DMS 273 treated with DMSO at 0.1 percent for 48 hours (cell line): ENCODE measurements around the gene CRMP1.

ENCODE experiments used
- DNase-seq: peaks from one replicate; lab custom pipeline; 2025; lab: John Stamatoyannopoulos, UW

The CRMP1 gene

GRCh38 chr4:5888222-5889001 is 4.5 kb downstream of the CRMP1 start:
- no peak for DNase-seq

- no peak for DNase-seq
These were observed 5.3 kb downstream of the CRMP1 start for GRCh38 chr4:5887361-5888221.

- no peak for DNase-seq
These were observed 5.9 kb downstream of the CRMP1 start for GRCh38 chr4:5887011-5887360.

GRCh38 chr4:5885733-5886132 is 7.2 kb downstream of the CRMP1 start:
- DNase-seq: no peak

- no peak for DNase-seq
These were observed 8.1 kb downstream of the CRMP1 start for GRCh38 chr4:5884796-5885195.

GRCh38 chr4:5883916-5884315 is 9.0 kb downstream of the CRMP1 start:
- DNase-seq: no peak

GRCh38 chr4:5882947-5883346 is 9.9 kb downstream of the CRMP1 start:
- DNase-seq: no peak

- no peak for DNase-seq
These were observed 11.5 kb downstream of the CRMP1 start for GRCh38 chr4:5881340-5881739.

- no peak for DNase-seq
These were observed 14.5 kb downstream of the CRMP1 start for GRCh38 chr4:5878359-5878758.

- DNase-seq: no peak
These were observed 15.5 kb downstream of the CRMP1 start for GRCh38 chr4:5877392-5877791.

GRCh38 chr4:5874811-5875449 is 18.0 kb downstream of the CRMP1 start:
- no peak for DNase-seq

- peak; percentile 48 for DNase-seq
These were observed 22.2 kb downstream of the CRMP1 start for GRCh38 chr4:5870701-5871100.

GRCh38 chr4:5869966-5870619 is 22.8 kb downstream of the CRMP1 start:
- DNase-seq: peak; percentile 58

- no peak for DNase-seq
These were observed 25.0 kb downstream of the CRMP1 start for GRCh38 chr4:5867866-5868265.

GRCh38 chr4:5866841-5867813 is 25.8 kb downstream of the CRMP1 start:
- peak; percentile 50 for DNase-seq

GRCh38 chr4:5865896-5866599 is 26.8 kb downstream of the CRMP1 start:
- no peak for DNase-seq

GRCh38 chr4:5863461-5864113 is 29.3 kb downstream of the CRMP1 start:
- DNase-seq: no peak

GRCh38 chr4:5858020-5858769 is 34.7 kb downstream of the CRMP1 start:
- no peak for DNase-seq

GRCh38 chr4:5857199-5857598 is 35.7 kb downstream of the CRMP1 start:
- no peak for DNase-seq
